ENCODE results near the gene TMEM198. TPM values are rescaled to one million over a fixed set of nuclear protein-coding genes. Genes with fewer than 3 reads are reported as not detected.

TMEM198 gene
- total RNA-seq, 1 experiment from 2014 or later = 0.37 TPM

DNA sequence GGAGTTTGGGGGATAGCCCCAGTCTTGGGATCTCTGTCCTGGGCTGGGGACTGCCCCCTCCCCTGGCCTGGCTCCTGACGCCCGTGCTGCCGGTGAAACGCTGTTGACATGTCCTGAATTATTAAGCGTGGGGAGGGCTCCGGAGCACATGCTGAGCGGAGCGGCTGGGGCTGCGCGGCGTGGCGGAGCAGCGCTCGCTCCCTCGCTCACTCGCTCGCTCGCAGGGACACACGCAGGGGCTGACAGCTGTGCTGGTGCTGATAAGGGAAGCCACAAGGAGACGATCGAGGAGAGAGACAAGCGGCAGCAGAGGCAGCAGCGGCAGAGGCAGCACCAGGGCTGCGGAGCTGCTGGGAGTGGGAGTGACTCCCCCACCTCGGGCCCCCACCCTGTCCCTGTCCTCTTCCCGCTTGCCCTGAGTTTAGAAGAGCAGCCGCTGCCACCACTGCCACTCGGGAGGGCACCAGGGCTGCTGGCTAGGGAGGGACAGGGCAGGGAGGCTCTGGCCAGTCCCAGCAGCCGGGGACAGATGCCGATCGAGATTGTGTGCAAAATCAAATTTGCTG is 29.5 kb upstream of the TMEM198 start, which contains the start of gene ASIC4:
ASIC4 (plus strand) TSS at position 287 of the 566 bp plus-strand sequence; CDS start at position 530, 243 bp downstream.
- Histone ChIP-seq H3K27ac (no peak within 1 kb of the TSS), H3K4me3 (no peak within 1 kb of the TSS), H3K9me3 (replicated peaks) (no peaks in the 10 kb centered on the region), H3K4me1 (replicated peaks) (peaks cover 10% of the 10 kb centered on the region), H3K27me3 (replicated peaks) (peaks cover 76% of the 10 kb centered on the region), H3K36me3 (no peaks in the 10 kb centered on the region)
- no peak for DNase-seq (ENCODE audit: low read depth in 1 of 2, low spot score in 2 of 2)

DNA sequence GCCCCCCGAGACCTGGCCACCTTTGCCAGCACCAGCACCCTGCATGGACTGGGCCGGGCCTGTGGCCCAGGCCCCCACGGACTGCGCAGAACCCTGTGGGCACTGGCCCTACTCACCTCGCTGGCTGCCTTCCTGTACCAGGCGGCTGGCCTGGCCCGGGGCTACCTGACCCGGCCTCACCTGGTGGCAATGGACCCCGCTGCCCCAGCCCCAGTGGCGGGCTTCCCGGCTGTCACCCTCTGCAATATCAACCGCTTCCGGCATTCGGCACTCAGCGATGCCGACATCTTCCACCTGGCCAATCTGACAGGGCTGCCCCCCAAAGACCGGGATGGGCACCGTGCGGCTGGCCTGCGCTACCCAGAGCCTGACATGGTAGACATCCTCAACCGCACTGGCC is 29.0 kb upstream of the TMEM198 start:
- peaks cover 7% of the 10 kb centered on the region for H3K4me1 ChIP-seq (replicated peaks)
- H3K36me3 ChIP-seq = no peaks in the 10 kb centered on the region
- DNase-seq (ENCODE audit: low read depth in 1 of 2, low spot score in 2 of 2) = no peak
- H3K4me3 ChIP-seq = no peak overlapping the region
- H3K27me3 ChIP-seq (replicated peaks) = peaks cover 72% of the 10 kb centered on the region
- no peak overlapping the region for H3K27ac ChIP-seq
- no peaks in the 10 kb centered on the region for H3K9me3 ChIP-seq (replicated peaks)

DNA sequence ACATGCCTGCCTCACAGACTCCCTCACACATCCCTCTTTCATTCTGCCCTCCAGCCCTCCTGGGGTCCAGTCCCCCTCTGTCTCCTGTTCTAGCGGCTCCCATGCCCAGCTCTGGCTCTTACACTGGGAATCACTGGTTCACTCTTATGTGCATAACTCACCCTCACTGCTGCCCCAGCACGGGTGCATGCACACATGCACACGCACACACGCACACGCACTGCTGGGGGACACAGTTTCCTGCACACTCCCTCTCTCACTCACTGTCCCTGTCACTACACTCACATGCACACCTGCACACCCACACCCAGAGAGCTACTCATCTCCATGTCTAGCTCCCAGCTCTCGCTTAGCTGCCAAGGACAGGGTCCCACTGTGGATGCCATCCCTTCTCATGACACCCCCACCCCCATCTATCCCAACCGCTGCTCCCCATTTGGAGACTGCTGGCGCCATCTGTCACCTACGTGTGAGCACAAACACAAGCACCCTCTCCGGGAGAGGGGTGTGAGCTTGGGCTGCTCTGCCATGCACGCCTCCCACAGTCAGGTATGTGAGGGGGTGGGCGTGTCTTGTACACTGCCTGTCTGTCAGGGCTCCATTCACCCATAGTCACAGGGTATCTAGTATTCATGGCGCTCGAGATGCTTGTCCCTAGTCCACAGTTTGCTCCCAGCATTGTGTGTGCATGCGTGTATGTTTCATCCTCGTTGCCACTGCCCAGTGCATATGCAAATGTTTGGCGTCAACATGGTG is 27.8 kb upstream of the TMEM198 start:
- H3K9me3 ChIP-seq (replicated peaks) = no peaks in the 10 kb centered on the region
- H3K36me3 ChIP-seq = no peaks in the 10 kb centered on the region
- H3K27ac ChIP-seq = no peak overlapping the region
- peaks cover 60% of the 10 kb centered on the region for H3K27me3 ChIP-seq (replicated peaks)
- H3K4me1 ChIP-seq (replicated peaks) = no peaks in the 10 kb centered on the region
- no peak overlapping the region for H3K4me3 ChIP-seq
- no peak for DNase-seq (ENCODE audit: low read depth in 1 of 2, low spot score in 2 of 2)

DNA sequence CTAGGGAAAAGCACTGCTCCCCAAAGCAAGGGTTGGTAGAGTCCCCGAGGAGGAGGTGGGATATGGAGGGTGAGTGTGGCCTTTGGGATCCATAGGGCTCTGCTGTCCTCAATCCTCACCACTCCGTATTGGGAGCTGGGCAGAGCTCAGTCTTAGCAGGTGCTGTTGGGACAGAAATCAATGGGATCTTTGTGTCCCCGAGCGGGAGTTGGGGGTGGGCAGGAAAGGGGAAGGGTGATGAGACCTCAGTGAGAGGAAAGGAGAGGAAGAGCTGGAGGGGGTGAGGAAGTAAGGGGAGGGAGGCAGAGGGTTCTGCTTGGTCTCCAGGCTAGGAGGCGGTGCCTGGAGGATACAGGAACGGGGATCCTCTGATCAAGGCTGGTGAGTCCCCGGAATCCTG is 26.9 kb upstream of the TMEM198 start:
- peaks cover 7% of the 10 kb centered on the region for H3K4me1 ChIP-seq (replicated peaks)
- no peak overlapping the region for H3K4me3 ChIP-seq
- no peak overlapping the region for H3K27ac ChIP-seq
- no peaks in the 10 kb centered on the region for H3K36me3 ChIP-seq
- no peaks in the 10 kb centered on the region for H3K9me3 ChIP-seq (replicated peaks)
- H3K27me3 ChIP-seq (replicated peaks) = peaks cover 55% of the 10 kb centered on the region
- DNase-seq (ENCODE audit: low read depth in 1 of 2, low spot score in 2 of 2) = no peak

DNA sequence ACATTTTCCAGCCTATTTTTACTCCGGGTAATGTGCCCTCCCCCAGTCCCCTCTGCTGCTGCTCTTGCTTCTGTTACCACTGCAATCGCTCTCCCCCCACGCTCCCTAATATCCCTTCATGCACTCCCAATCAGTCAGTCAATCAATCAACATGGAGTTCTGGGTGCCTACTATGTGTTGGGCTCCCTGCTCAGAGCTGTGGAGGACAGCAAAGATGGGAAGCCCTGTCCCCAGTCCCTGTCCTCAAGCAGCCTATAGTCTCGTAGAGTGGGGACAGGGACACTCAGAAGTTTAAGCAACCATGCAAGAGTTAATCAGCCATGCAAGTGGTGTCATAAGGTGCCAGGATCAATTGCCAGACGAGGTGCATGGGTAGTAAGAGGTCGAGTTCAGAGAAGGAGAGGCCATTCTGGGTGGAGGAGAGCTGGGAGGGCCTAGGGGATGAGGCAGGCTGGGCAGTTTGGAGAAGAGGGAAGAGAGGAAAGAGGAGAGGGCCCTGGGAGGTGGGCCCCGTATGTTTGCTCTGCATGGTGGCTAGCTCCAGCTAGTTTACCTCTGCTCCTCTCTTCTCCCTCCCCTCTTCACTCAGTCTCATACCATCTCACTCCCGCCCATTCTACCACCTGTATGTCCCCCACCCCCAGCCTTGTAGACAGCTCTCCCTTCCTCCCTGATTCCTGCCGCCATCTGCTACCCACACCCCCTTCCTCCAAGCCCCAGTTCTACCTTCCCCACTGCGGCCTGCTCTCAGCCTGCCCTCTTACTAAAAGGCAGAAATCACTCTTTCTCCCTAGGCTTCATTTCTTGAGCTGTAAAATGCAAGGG is 25.7 kb upstream of the TMEM198 start:
- H3K27me3 ChIP-seq (replicated peaks) = peaks cover 44% of the 10 kb centered on the region
- no peaks in the 10 kb centered on the region for H3K9me3 ChIP-seq (replicated peaks)
- H3K4me1 ChIP-seq (replicated peaks) = peaks cover 14% of the 10 kb centered on the region
- H3K27ac ChIP-seq = no peak overlapping the region
- H3K4me3 ChIP-seq = no peak overlapping the region
- H3K36me3 ChIP-seq = no peaks in the 10 kb centered on the region
- DNase-seq (ENCODE audit: low read depth in 1 of 2, low spot score in 2 of 2) = no peak

DNA sequence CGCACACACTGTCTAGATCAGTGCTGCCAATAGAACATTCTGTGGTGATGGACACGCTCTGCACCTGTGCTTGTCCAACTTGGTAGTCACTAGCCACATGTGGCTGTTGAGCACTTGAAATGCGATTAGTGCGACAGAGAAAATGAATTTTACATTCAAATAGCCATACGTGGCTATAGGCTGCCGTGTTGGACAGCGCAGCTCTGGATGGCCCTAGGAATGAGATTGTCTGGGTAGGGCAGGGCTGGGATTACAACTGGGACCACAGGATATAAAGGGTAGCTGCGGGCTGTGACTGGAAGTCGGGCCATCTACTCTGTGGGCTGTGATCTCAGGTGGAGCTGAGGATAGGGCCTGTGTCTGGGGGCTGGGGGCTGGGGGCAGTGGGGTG is 24.3 kb upstream of the TMEM198 start:
- Histone ChIP-seq H3K4me1 (replicated peaks) (peaks cover 14% of the 10 kb centered on the region), H3K27me3 (replicated peaks) (peaks cover 36% of the 10 kb centered on the region), H3K9me3 (replicated peaks) (no peaks in the 10 kb centered on the region), H3K27ac (no peak overlapping the region), H3K36me3 (no peaks in the 10 kb centered on the region), H3K4me3 (no peak overlapping the region)
- no peak for DNase-seq (ENCODE audit: low read depth in 1 of 2, low spot score in 2 of 2)

DNA sequence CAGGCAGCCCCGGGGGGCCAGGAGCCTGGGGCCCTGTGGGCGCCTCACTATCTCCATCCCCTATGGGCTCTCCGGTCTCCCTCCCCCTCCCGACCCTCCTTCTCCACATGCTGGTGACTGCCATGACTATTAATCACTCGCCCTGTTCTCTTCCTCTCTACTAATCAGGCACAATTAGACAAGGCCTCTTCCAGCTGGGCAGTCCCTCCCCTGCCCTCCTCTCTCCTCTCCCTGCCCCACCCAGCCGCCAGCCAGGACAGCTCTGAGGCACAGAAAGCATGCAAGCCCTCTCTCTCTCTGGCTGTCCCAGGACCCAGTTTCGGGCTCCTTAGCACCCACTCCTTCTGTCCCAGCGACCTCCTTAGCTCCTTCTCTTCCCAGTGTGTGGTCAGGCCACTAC is 23.7 kb upstream of the TMEM198 start:
- H3K4me1 ChIP-seq (replicated peaks) = peaks cover 14% of the 10 kb centered on the region
- H3K4me3 ChIP-seq = no peak overlapping the region
- DNase-seq (ENCODE audit: low read depth in 1 of 2, low spot score in 2 of 2) = no peak
- H3K36me3 ChIP-seq = no peaks in the 10 kb centered on the region
- H3K27me3 ChIP-seq (replicated peaks) = peaks cover 31% of the 10 kb centered on the region
- H3K27ac ChIP-seq = no peak overlapping the region
- no peaks in the 10 kb centered on the region for H3K9me3 ChIP-seq (replicated peaks)

DNA sequence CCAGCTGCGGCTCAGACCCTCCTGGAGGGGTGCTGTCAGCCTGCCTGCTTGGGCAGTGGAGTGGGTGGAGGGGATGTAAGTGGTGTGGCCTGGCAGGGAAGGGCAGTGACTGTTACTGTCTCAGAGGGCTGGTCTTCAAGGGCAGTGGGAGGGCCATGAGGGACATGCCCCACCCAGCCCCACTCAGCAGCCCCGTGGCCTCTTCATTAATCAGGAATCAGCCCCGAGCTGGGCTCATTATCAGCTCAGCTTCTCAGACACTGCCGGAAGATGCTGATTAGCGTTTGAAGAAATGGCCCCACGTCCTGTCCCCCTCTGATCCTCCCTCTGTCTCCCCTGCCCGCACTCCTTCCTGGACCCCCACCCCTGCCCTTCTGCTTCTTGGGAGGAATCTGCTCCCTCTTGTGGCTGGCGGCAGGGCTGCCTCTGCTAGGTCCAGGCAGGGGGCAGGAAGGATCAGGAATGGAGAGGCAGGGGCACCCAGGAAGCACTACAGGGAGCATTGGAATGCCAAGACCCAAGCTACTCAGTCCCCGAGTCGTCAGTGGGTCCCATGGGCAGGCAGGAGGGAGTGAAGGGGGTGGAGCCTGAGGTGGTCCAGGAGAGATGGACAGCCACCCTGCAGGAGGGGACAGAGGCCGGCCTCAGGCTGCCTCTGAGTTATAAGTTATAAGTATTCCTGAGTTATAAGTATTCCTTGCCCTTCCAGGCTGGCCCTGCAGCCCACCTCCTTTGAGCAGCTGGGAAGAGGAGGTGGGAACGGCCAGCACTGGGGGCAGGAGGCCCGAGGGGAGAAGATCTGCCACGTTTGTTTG is 22.6 kb upstream of the TMEM198 start:
- Histone ChIP-seq H3K4me3 (no peak overlapping the region), H3K9me3 (replicated peaks) (no peaks in the 10 kb centered on the region), H3K27ac (no peak overlapping the region), H3K36me3 (no peaks in the 10 kb centered on the region), H3K27me3 (replicated peaks) (peaks cover 25% of the 10 kb centered on the region), H3K4me1 (replicated peaks) (peaks cover 14% of the 10 kb centered on the region)
- peak in 1 of 2 experiments; percentile 37 for DNase-seq (ENCODE audit: low read depth in 1 of 2, low spot score in 2 of 2)

DNA sequence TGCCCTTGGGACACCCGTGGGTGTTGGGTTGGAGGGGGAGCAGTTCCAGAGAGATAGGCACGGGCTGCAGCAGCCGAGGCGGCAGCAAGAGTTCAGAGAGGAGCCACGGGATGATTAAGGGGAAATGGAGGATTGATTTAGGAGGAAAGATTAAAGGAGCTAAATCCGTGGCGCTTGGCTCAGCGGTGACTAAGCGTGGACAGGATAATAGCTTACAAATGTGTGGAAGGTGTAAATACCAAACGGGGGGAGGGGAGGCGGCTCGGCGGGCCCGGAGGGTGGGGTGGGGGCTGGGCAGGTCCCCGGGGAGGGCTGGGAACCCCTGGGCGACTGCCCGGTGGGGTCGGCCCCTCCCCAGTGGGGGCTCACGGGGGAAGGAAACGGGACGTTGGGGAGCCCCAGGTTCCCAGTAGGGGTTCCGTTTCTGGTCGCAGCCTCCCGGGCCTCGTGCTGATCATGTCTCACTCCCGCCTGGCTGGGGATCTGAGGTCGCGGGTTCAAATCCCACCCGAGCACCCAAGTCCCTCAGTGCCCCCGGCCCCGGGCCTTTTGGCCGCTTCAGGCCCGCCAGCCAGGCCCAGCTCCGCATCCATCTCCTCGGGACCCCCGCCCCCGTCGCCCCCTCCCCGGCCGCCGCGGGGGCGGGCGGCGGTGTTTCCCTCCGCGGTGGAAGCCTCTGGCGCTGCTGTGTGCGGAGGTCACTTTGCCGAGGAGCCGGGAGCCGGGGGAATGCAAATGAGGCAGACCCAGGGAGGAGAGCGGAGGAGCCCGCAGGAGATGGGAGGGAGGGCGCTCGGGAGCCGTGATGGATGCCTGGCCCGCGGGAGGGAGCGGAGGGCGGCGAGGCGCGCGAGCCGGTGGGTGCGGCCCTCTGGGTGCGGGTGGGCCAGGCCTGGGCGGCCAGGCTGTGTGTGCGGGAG is 21.5 kb upstream of the TMEM198 start:
- peaks cover 31% of the 10 kb centered on the region for H3K27me3 ChIP-seq (replicated peaks)
- H3K27ac ChIP-seq = no peak overlapping the region
- DNase-seq (ENCODE audit: low read depth in 1 of 2, low spot score in 2 of 2) = no peak
- no peaks in the 10 kb centered on the region for H3K9me3 ChIP-seq (replicated peaks)
- peaks cover 14% of the 10 kb centered on the region for H3K4me1 ChIP-seq (replicated peaks)
- H3K36me3 ChIP-seq = no peaks in the 10 kb centered on the region
- H3K4me3 ChIP-seq = no peak overlapping the region

DNA sequence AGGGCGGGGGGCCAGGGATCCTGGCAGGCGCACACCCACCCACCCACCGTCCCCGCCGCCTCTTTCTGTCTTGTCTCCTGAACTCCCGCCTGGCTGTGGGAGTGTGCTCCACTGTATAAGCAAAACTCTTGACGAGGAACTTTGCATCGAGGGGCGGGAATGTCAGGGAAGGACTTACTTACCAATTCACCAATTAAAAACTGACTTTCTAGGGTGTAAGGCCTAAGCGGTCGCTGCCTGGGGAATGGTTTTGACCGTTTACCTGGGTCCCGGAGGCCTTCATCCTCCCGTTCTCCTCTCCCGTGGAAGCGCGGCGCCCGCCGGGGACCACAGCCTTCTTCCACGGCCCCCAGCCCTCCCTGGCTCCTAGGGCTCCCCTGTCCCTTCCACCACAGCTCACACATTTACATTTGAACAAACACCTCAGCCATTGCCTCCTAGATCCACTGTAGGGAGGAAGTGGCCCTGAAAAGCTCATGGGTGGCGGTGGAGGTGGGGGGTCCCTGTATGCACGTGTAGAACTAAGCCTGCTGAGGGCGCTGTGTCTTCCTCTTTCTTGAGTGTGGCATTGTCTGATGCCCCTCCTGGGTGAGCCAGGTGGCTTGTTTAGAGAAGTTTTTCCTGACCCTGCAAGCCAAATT is 20.7 kb upstream of the TMEM198 start:
- no peak for DNase-seq (ENCODE audit: low read depth in 1 of 2, low spot score in 2 of 2)
- peaks cover 33% of the 10 kb centered on the region for H3K27me3 ChIP-seq (replicated peaks)
- H3K27ac ChIP-seq = no peak overlapping the region
- no peaks in the 10 kb centered on the region for H3K36me3 ChIP-seq
- H3K4me3 ChIP-seq = no peak overlapping the region
- peaks cover 14% of the 10 kb centered on the region for H3K4me1 ChIP-seq (replicated peaks)
- H3K9me3 ChIP-seq (replicated peaks) = no peaks in the 10 kb centered on the region

DNA sequence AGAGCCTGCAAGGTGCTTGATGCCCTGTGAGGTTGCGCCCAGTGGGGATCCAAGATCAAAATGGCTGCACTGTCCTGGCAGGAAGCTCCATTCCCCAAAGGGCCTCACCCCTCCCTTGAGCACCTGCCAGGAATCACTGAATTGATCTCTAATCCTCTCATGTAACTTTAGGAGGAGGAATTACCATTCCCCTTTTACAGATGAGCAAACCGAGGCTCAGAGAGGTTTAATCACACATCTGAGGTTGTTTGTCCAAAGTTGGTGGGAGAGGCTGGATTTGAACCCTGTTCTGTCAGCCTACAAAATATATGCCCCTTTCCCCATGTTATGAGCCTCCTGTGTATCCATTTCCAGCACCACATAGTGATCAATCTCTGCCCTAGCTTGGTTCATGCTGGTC is 19.0 kb upstream of the TMEM198 start:
- no peak for DNase-seq (ENCODE audit: low read depth in 1 of 2, low spot score in 2 of 2)
- no peak overlapping the region for H3K27ac ChIP-seq
- H3K9me3 ChIP-seq (replicated peaks) = no peaks in the 10 kb centered on the region
- H3K27me3 ChIP-seq (replicated peaks) = peaks cover 44% of the 10 kb centered on the region
- no peaks in the 10 kb centered on the region for H3K36me3 ChIP-seq
- no peak overlapping the region for H3K4me3 ChIP-seq
- H3K4me1 ChIP-seq (replicated peaks) = peaks cover 15% of the 10 kb centered on the region

DNA sequence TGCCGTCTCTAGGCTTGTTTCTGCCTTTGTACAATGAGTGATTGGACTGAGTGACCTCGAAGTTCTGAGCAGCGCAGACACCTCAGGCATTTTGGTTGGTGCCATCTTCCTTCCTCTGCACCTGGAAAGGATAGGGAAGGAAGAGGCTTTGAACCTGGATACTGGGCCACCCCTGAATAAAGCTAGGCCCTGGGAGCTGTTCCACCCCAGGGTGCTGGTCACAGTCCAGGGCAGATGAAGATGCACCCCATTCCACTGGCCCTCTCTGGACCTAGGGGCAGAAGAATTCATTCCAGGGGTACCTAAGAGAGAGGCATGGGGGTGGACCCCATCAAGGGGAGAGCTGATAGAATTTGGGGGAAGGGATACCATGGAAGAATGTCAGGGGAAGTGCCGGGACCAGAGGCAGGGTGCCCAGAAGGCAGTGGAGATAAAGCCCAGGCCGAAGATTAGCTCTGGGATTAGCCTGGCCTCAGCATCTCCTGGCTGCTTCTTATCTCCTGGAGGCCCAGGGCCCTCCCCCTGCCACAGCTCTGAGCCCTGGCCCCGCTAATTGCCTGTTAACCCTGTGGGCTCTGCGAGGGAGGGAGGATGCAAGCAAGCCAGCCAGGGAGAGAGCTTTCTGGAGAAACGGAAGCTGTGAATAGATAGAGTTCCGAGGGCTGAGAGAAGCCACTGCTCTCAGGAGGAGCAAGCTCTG is 18.1 kb upstream of the TMEM198 start:
- no peak overlapping the region for H3K4me3 ChIP-seq
- H3K36me3 ChIP-seq = no peaks in the 10 kb centered on the region
- DNase-seq (ENCODE audit: low read depth in 1 of 2, low spot score in 2 of 2) = no peak
- H3K9me3 ChIP-seq (replicated peaks) = no peaks in the 10 kb centered on the region
- H3K27me3 ChIP-seq (replicated peaks) = peaks cover 47% of the 10 kb centered on the region
- H3K27ac ChIP-seq = no peak overlapping the region
- H3K4me1 ChIP-seq (replicated peaks) = peaks cover 18% of the 10 kb centered on the region
